ENCODE data around the gene LIF.
A peak's percentile ranks its signal among the peaks of the same experiment; 100 is the strongest.

LIF gene

DNA sequence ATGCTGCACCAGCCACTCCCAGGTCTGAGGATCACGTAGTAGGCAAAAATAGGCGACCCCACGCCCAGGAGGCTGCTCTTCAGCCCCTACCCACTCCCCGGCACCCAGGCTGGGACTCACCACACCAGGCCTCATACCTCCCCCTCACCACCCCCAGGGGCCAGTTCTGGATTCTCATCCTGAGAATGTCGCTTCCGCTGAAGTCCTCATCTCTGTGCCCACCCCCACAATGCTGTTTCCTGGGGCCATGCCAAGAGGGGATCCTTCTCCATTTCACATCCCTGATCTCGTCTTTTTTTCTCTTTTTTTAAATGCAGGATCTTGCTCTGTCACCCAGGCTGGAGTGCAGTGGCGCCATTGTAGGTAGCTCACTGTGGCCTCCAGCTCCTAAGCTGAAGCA is 21.8 kb upstream of the LIF start:
- Histone ChIP-seq H3K36me3 (ENCODE audit: insufficient read depth, low read length) (no peaks in the 10 kb centered on the region), H3K9me3 (ENCODE audit: low read length) (no peaks in the 10 kb centered on the region), H3K4me1 (ENCODE audit: insufficient read depth, low read length) (no peaks in the 10 kb centered on the region), H3K4me3 (ENCODE audit: low read depth in 1 of 2, low read length in 2 of 2) (no peak overlapping the region), H3K9ac (ENCODE audit: low read length) (no peak overlapping the region), H3K27ac (ENCODE audit: low read depth, low read length) (no peak overlapping the region), H3K27me3 (ENCODE audit: control insufficient read depth in 1 of 2, insufficient read depth in 2 of 2, low read length in 2 of 2) (no peaks in the 10 kb centered on the region)

DNA sequence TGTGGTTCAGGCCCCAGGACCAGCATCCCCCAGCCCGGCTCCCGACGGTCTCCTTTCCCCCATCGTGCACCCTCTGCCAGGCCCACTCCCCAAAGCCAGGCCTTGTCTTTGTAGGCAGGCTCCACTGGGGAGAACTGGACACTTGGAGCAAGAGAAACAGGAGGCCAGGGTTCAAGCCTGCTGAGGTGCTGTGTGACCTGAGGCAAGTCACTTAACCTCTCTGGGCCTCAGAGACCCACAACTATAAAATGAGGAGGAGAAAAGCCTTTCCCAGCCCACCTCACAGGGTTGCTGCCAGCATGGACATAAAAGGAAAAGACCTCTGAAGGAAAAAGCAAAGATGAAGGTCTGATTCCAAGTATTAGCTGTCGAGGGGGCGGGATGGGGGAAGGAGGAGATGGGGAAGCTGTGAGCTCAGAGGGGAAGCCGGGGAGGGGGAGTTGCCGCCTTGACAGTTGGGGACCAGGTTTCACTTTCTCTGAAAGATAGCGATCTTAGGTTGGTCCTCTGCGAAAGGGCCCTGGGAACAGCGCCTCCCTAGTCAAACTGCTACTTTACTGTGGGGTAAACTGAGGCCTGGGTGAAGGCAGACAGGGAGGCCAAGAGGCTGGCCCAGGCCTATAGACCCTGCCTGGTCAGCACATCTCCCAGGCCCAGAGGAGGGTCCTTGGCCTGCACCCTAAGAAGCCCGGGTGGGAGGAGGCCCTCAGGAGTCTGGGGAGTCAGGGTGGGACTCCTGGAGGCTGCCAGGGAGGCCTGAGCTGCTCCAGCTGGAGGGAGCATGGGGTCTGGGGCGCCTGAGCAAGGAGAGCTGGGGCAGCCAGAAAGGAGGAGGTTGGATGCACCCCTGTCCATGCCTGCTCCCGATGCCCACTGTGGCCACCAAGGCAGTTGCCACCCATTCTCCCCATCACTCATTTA is 21.1 kb upstream of the LIF start:
- H3K36me3 ChIP-seq (ENCODE audit: insufficient read depth, low read length), result no peaks in the 10 kb centered on the region
- H3K9ac ChIP-seq (ENCODE audit: low read length), result no peak overlapping the region
- H3K4me3 ChIP-seq (ENCODE audit: low read depth in 1 of 2, low read length in 2 of 2), result no peak overlapping the region
- H3K27ac ChIP-seq (ENCODE audit: low read depth, low read length), result no peak overlapping the region
- H3K27me3 ChIP-seq (ENCODE audit: control insufficient read depth in 1 of 2, insufficient read depth in 2 of 2, low read length in 2 of 2), result no peaks in the 10 kb centered on the region
- no peaks in the 10 kb centered on the region for H3K9me3 ChIP-seq (ENCODE audit: low read length)
- peaks cover 3% of the 10 kb centered on the region for H3K4me1 ChIP-seq (ENCODE audit: insufficient read depth, low read length)

DNA sequence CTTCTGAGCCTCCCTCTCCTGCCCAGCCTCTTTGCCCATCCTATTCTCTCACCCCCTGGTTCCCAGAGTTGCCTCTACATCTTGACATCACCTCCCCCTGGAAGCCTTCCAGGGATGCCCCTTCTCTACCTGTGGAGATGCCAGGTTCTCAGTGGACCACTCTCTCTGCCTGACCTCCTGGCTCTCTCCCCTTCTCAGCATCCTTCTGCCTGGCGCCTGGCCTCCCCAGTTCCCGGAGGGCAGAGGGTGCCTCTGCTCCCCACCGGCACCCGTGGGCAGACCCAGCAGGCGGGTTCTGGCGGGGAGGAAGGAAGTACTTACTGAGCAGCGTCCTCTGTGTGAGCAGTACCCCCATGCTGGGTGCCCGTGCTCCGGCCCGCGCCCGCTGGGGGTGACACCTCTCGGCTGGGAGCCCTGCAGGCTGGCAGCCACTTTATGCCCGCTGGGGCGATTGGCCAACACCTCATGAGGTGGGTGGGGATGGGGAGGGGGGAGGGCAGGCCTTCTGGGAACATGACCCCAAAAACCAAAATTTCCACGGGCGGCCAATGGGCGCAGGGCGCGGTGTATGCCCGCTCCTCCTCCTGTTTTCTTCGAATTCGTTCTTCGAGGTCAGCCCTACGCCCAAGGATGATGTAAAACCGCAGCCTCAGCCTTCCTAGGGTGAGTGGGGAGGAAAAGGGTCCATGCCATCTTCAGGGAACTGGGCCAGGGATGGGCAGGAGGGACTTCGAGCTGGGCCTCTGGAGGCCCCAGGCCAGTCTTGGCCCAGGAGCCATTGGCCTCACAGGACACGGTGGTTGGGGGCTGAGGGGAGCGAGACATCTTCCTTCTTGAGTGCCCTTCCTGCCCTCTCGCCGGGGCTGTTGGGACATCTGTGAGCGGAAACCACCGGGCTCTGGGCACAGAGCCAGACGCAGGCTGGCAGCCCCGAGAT is 20.2 kb upstream of the LIF start, which contains the start of gene OSM:
OSM (minus strand) TSS at position 407 of the 937 bp plus-strand sequence; CDS start at position 355, 52 bp downstream.
- Histone ChIP-seq H3K9ac (ENCODE audit: low read length) (no peak within 1 kb of the TSS), H3K4me1 (ENCODE audit: insufficient read depth, low read length) (peaks cover 3% of the 10 kb centered on the region), H3K36me3 (ENCODE audit: insufficient read depth, low read length) (no peaks in the 10 kb centered on the region), H3K27ac (ENCODE audit: low read depth, low read length) (no peak within 1 kb of the TSS), H3K4me3 (ENCODE audit: low read depth in 1 of 2, low read length in 2 of 2) (no peak within 1 kb of the TSS), H3K9me3 (ENCODE audit: low read length) (no peaks in the 10 kb centered on the region), H3K27me3 (ENCODE audit: control insufficient read depth in 1 of 2, insufficient read depth in 2 of 2, low read length in 2 of 2) (no peaks in the 10 kb centered on the region)

DNA sequence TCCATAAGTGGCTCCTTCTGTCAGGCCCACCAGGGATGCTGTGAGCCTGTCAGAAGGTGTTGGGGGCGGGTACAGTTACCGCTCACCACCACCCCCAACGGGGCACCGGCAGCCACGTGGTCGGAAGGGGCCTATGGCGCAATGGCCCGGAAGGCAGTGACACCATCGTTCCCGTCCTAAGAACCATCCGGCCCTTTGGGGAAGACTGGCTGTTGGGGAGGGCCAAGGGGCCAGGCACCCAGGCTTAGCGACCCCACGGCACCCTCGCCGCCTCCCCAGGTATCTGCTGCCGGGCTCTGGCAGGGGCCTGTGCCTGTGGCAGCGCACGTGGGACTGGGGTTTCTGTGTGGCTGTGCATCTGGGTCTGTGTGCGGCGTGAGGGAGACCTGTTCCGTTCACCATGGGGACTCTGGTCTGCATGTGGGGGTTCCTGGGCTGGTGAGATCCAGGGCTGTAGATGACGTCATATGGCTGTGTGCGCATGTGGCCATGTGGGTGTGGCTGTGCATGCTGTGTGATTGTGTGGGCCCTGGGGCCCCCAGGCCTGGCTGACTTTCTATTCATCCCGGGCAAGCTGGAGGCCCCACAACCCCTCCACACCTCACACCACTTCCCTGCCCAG is 19.4 kb upstream of the LIF start:
- no peak overlapping the region for H3K4me3 ChIP-seq (ENCODE audit: low read depth in 1 of 2, low read length in 2 of 2)
- no peak overlapping the region for H3K27ac ChIP-seq (ENCODE audit: low read depth, low read length)
- no peaks in the 10 kb centered on the region for H3K36me3 ChIP-seq (ENCODE audit: insufficient read depth, low read length)
- H3K4me1 ChIP-seq (ENCODE audit: insufficient read depth, low read length), result peaks cover 3% of the 10 kb centered on the region
- H3K9me3 ChIP-seq (ENCODE audit: low read length), result no peaks in the 10 kb centered on the region
- H3K9ac ChIP-seq (ENCODE audit: low read length), result no peak overlapping the region
- H3K27me3 ChIP-seq (ENCODE audit: control insufficient read depth in 1 of 2, insufficient read depth in 2 of 2, low read length in 2 of 2), result no peaks in the 10 kb centered on the region

DNA sequence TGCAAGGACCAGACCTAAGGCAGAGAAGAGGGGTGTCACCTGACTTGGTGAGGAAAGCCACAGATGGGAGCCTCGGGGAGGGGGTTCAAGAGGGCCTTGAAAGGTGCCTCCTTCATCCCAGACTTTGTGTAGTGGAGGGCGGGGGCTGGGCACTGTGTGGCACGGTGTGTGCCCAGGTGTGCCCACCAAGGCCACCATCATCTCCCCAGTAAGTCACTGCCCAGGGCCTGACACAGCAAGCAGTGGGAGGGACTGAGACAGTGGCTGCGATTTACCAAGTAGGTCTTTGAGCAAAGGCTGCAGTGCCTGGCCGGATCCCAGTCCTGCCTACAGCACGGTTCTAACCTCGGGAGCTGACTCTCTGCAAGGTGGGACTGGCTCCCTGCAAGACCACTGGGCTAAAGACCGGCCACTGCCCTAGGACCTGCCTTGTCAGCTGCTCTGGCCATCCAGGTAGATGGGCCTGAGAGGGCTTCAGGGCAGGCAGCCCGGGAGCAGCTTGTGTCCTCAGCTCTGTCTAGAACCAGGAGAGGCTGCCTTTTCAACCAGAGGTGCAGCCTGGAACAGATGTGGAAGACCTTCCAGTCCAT is 18.7 kb upstream of the LIF start:
- Histone ChIP-seq H3K4me3 (ENCODE audit: low read depth in 1 of 2, low read length in 2 of 2) (no peak overlapping the region), H3K36me3 (ENCODE audit: insufficient read depth, low read length) (no peaks in the 10 kb centered on the region), H3K9ac (ENCODE audit: low read length) (no peak overlapping the region), H3K9me3 (ENCODE audit: low read length) (no peaks in the 10 kb centered on the region), H3K27me3 (ENCODE audit: control insufficient read depth in 1 of 2, insufficient read depth in 2 of 2, low read length in 2 of 2) (no peaks in the 10 kb centered on the region), H3K27ac (ENCODE audit: low read depth, low read length) (no peak overlapping the region), H3K4me1 (ENCODE audit: insufficient read depth, low read length) (peaks cover 3% of the 10 kb centered on the region)

DNA sequence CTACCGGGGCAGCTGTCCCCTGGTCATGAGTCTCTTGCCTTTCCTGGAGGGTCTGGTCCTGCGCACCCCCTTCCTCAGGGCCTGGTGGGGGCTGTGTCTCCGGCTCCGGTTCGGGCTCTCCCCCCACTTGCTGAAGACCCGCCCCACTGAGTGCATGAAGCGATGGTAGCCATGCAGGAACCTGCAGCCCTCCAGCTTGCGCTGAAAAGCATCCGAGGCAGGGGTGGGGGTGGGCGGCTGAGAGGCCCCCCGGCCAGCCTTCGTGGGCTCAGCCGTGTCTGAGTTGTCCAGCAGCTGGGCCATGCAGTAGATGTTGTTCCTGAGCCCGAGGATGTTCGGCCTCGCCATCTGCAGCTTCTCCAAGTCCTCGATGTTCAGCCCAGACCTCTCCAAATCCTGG is 17.3 kb upstream of the LIF start:
- Histone ChIP-seq H3K36me3 (ENCODE audit: insufficient read depth, low read length) (no peaks in the 10 kb centered on the region), H3K27ac (ENCODE audit: low read depth, low read length) (no peak overlapping the region), H3K4me3 (ENCODE audit: low read depth in 1 of 2, low read length in 2 of 2) (no peak overlapping the region), H3K9me3 (ENCODE audit: low read length) (no peaks in the 10 kb centered on the region), H3K4me1 (ENCODE audit: insufficient read depth, low read length) (peaks cover 3% of the 10 kb centered on the region), H3K27me3 (ENCODE audit: control insufficient read depth in 1 of 2, insufficient read depth in 2 of 2, low read length in 2 of 2) (no peaks in the 10 kb centered on the region), H3K9ac (ENCODE audit: low read length) (no peak overlapping the region)

DNA sequence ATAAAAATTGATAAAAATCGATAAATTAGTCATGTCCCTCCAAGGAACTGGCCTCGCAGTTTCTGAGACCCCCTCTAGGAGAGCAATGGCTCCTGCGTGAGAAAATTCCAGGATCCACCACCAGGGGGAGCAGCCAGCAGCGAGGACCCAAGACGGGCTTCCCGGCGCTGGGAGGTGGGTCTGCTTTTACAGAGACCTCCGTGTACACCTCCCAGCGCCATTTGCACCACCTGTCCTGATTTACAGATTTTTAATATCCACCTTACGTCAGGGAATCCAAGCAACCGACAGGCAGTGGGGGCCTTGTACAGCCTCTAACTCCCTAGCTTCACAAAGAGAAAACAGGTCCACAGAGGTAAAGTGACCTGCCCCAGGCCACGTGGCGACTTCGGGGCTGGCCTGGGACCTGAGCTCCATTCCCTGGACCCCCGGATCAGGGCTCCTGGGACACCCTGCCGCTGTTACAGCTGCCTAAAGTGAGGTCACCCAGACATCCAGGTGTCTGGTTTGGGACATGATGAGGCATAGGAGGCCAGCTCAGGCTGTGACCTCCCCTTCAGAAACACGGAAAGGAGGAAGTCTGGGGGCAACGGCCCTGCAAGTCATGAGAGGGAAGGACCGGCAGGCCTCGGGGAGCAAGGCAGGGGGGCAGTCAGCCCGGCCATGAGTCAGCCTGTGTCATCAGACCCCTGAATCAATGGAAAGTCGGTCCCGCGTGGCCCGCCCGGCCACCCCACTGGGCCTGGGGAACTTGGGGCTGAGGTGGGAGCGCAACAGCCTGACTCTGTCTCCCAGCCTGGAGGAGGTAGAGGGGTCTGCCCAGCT is 16.6 kb upstream of the LIF start:
- H3K9ac ChIP-seq (ENCODE audit: low read length), result no peak overlapping the region
- H3K27me3 ChIP-seq (ENCODE audit: control insufficient read depth in 1 of 2, insufficient read depth in 2 of 2, low read length in 2 of 2), result no peaks in the 10 kb centered on the region
- H3K36me3 ChIP-seq (ENCODE audit: insufficient read depth, low read length), result no peaks in the 10 kb centered on the region
- no peak overlapping the region for H3K27ac ChIP-seq (ENCODE audit: low read depth, low read length)
- no peaks in the 10 kb centered on the region for H3K9me3 ChIP-seq (ENCODE audit: low read length)
- peaks cover 3% of the 10 kb centered on the region for H3K4me1 ChIP-seq (ENCODE audit: insufficient read depth, low read length)
- H3K4me3 ChIP-seq (ENCODE audit: low read depth in 1 of 2, low read length in 2 of 2), result peak overlapping the region in 1 of 2 donors; percentile 39

DNA sequence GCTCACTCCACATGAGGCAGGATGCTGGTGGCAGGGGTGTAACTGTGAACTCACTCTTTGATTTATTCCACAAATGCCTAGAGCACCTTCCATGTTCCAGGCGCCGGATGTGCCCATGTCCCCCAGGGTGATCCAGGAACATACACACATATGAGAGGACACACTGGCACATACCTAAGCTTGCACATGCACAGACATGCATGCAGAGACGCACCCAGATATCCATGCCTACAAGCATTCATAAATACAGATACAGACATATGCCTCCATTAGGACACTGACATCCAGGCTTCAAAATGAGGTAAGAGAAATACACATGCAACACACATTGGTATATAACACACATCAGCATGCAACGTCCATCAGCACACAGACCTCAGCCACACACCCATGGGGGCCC is 15.6 kb upstream of the LIF start:
- Histone ChIP-seq H3K4me3 (ENCODE audit: low read depth in 1 of 2, low read length in 2 of 2) (no peak overlapping the region), H3K36me3 (ENCODE audit: insufficient read depth, low read length) (no peaks in the 10 kb centered on the region), H3K9ac (ENCODE audit: low read length) (no peak overlapping the region), H3K9me3 (ENCODE audit: low read length) (no peaks in the 10 kb centered on the region), H3K4me1 (ENCODE audit: insufficient read depth, low read length) (peaks cover 3% of the 10 kb centered on the region), H3K27me3 (ENCODE audit: control insufficient read depth in 1 of 2, insufficient read depth in 2 of 2, low read length in 2 of 2) (no peaks in the 10 kb centered on the region), H3K27ac (ENCODE audit: low read depth, low read length) (no peak overlapping the region)

DNA sequence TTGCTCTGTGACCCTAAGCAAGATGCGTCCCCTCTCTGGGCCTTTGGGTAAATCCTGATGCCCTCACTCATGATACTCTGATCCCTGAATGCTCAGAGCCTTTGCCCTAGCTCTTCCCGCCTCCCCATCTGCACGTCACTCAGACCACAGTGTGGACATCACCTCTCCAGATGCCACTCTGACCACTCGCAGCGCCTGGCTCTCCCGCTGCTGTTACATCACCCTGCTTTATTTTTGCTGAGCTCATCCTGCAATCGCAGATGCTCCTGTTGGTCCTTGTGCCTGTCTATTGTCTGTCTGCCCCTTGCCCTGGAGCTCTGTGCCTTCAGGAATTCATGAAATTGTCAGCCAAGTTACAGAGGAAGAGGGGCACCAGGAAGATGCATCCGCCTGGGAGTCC is 14.6 kb upstream of the LIF start:
- Histone ChIP-seq H3K9ac (ENCODE audit: low read length) (no peak overlapping the region), H3K27me3 (ENCODE audit: control insufficient read depth in 1 of 2, insufficient read depth in 2 of 2, low read length in 2 of 2) (no peaks in the 10 kb centered on the region), H3K4me3 (ENCODE audit: low read depth in 1 of 2, low read length in 2 of 2) (no peak overlapping the region), H3K27ac (ENCODE audit: low read depth, low read length) (no peak overlapping the region), H3K9me3 (ENCODE audit: low read length) (no peaks in the 10 kb centered on the region), H3K4me1 (ENCODE audit: insufficient read depth, low read length) (peaks cover 3% of the 10 kb centered on the region), H3K36me3 (ENCODE audit: insufficient read depth, low read length) (no peaks in the 10 kb centered on the region)

DNA sequence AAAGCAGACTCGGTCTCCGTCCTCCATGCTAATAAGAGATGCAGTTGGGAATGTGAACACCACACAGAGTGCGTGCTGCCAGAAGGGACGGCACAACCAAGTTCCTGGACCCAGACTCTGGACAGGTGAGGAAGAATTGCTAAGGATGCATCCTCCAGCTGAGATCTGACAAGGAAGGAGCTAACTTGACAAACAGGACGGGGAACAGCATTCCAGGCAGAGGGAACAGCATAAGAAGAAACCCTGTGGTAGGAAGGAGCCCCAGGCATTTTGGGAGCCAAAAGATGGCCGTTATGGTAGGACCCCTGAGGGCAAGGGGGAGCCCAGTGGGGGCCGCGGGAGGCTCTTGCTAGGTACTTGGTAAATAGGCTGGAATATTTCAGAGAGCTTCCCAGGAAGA is 14.1 kb upstream of the LIF start:
- H3K9ac ChIP-seq (ENCODE audit: low read length), result no peak overlapping the region
- H3K4me1 ChIP-seq (ENCODE audit: insufficient read depth, low read length), result peaks cover 3% of the 10 kb centered on the region
- no peak overlapping the region for H3K4me3 ChIP-seq (ENCODE audit: low read depth in 1 of 2, low read length in 2 of 2)
- H3K27me3 ChIP-seq (ENCODE audit: control insufficient read depth in 1 of 2, insufficient read depth in 2 of 2, low read length in 2 of 2), result no peaks in the 10 kb centered on the region
- H3K27ac ChIP-seq (ENCODE audit: low read depth, low read length), result no peak overlapping the region
- no peaks in the 10 kb centered on the region for H3K9me3 ChIP-seq (ENCODE audit: low read length)
- no peaks in the 10 kb centered on the region for H3K36me3 ChIP-seq (ENCODE audit: insufficient read depth, low read length)

Data from muscle layer of colon (tissue), 2 donors.